Fibroblast of villous mesenchyme (primary cell): ENCODE measurements around the gene AVPR1A. TPM values are rescaled to one million over a fixed set of nuclear protein-coding genes. Genes with fewer than 3 reads are reported as not detected.

Experiments
- DNase-seq: peaks from one replicate; pipeline ENCODE4 v3.0.0-alpha.2; 2010; ENCODE audit warnings: low read depth
- H3K4me3 ChIP-seq: 2 replicates; pipeline ENCODE4 v1.5.1; 2011; ENCODE audit warnings: low read depth, mild to moderate bottlenecking, low read length
- CTCF ChIP-seq: IDR thresholded peaks from 2 replicates; pipeline ENCODE4 v1.5.1; 2012; ENCODE audit warnings: low read depth, mild to moderate bottlenecking, low read length; ENCODE audit not compliant: insufficient read depth
- total RNA-seq: library from RNA; depleted of rRNA; stranded (reverse); fragments of >200 nt; gene quantifications from 2 replicates; pipeline ENCODE4 v1.2.3, GENCODE V29; 2012

AVPR1A gene
- total RNA-seq, 1 donor, result not detected

DNA sequence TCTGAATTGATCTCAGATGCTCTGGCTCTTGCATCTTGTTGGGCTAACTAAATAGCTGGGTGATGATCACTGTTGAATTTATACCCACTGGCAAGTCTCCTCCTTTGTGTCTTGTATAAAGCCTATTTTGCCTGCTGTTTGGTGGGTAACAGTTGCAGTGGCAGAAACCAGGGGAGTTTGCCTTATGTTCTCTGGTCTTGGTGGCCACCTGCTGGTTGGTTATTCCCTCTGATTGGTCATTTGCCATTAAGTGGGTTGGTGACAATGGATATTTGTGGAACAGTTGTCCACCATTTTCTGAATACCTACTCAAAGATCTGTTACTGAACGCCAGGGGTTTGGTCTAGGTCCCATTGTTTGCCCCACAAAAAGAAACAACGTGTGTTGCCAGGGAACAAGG lies 52.1 kb downstream of the AVPR1A start:
- no peak overlapping the region for H3K4me3 ChIP-seq
- TF ChIP-seq CTCF, result no peak
- no peak for DNase-seq

DNA sequence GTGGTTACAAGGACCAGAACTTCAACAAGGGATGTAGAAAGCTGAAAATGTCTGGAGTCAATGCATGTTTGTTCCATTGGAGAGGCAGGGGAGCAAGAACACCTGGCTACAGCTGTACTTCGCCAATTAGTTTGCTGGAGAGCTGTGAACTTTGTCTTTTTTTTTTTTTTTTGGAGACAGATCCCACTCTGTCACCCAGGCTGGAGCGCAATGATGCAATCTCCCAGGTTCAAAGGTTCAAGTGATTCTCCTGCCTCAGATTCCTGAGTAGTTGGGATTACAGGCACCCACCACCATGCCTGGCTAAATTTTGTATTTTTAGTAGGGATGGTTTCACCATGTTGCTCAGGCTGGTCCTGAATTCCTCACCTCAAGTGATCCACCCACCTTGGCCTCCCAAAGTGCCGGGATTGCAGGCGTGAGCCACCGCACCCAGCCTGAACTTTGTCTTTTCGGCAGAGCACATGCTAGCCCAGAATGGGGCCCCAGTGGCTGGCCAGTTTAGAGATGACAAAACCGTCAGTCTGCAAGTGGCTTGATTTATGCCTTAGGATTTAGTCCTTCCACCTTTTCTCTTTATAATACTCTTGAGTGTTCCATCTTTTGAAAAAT lies 55.5 kb downstream of the AVPR1A start:
- DNase-seq, result no peak
- no peak for TF ChIP-seq CTCF
- H3K4me3 ChIP-seq, result no peak overlapping the region

- no peak for DNase-seq
- no peak for TF ChIP-seq CTCF
- H3K4me3 ChIP-seq, result no peak overlapping the region
Measured at GRCh38 chr12:63093711-63094110, 57.3 kb downstream of the AVPR1A start.

- no peak for TF ChIP-seq CTCF
- no peak overlapping the region for H3K4me3 ChIP-seq
- DNase-seq, result no peak
Measured at GRCh38 chr12:63093084-63093483, 57.9 kb downstream of the AVPR1A start.

Other genes with a start within 250 kb of the AVPR1A start
- 0.86 and 2.3 TPM in 2 replicates for gene PPM1H, start 216.1 kb downstream of the AVPR1A start, total RNA-seq